Measurements from ENCODE around the gene ANKRD40CL.
A peak's percentile ranks its signal among the peaks of the same experiment; 100 is the strongest.

The ANKRD40CL gene

DNA sequence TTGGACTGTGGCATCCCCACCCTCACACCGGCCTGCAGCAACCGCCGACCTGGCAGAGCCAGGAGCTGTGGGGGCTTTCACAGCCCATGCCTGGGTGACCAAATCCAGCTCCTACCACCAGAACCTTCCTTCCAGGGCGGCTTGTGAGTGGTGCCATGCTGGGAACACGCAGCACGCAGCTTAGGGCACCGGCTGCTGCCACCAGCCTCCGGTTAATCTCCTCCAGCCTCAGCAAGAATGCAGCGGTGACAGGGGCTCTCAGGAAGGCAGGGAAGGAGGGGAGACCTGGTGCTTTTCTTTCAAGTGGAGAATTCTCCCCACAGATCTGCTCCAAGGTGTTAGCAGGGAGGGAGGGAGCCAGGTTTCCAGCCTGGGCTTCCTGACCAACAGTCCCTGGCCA is 32.3 kb upstream of the ANKRD40CL start:
- Mint-ChIP-seq H3K4me3 (no peak overlapping the region), H3K27me3 (no peaks in the 10 kb centered on the region), H3K27ac (no peak overlapping the region), H3K9me3 (no peaks in the 10 kb centered on the region), H3K4me1 (no peaks in the 10 kb centered on the region), H3K36me3 (ENCODE audit: low read depth) (no peaks in the 10 kb centered on the region)
- no peak for ATAC-seq
- no peak for DNase-seq

DNA sequence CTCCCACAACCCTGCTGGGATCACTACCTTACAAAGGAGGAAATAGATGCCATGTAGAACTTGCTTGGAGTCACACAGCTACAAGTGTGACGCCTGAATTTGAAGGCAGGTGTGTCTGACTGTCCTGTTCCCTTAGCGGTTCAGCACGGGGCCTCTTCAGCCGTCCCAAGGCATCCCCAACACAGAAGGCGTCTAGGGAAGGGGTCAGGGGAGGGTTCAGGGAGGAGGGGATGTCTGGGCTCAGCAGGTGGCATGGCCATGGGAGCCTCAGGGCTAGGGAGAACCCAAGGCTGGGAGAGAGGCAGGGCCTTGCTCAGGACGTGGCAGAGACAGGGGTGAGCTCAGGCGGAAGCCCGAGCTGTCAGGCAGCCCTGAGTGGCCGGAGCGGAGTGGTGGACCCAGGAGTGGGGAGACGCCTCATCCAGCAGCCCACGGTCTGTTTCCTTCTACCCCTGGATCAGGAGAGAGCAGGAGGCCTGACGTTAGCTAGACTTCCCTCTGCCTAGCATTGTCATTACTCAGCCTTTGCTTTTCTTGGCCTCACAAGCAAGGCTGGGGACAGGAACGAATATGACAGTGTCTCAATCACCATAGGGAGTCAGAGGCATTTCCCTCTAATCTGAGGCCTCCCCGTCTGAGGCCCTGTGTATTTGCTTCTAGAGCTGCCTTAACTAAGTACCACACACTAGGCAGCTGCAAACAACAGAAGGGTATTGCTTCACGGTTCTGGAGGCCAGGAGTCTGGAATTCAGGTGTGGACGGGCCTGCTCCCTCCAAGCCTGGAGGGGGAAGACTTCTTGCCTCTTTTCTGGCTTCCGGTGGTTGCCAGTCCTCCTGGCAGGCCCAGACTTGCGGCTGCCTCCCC is 31.3 kb upstream of the ANKRD40CL start:
- H3K27ac Mint-ChIP-seq, result no peak overlapping the region
- H3K4me1 Mint-ChIP-seq, result no peaks in the 10 kb centered on the region
- DNase-seq, result no peak
- H3K4me3 Mint-ChIP-seq, result no peak overlapping the region
- H3K36me3 Mint-ChIP-seq (ENCODE audit: low read depth), result no peaks in the 10 kb centered on the region
- no peaks in the 10 kb centered on the region for H3K27me3 Mint-ChIP-seq
- no peaks in the 10 kb centered on the region for H3K9me3 Mint-ChIP-seq
- ATAC-seq, result no peak

DNA sequence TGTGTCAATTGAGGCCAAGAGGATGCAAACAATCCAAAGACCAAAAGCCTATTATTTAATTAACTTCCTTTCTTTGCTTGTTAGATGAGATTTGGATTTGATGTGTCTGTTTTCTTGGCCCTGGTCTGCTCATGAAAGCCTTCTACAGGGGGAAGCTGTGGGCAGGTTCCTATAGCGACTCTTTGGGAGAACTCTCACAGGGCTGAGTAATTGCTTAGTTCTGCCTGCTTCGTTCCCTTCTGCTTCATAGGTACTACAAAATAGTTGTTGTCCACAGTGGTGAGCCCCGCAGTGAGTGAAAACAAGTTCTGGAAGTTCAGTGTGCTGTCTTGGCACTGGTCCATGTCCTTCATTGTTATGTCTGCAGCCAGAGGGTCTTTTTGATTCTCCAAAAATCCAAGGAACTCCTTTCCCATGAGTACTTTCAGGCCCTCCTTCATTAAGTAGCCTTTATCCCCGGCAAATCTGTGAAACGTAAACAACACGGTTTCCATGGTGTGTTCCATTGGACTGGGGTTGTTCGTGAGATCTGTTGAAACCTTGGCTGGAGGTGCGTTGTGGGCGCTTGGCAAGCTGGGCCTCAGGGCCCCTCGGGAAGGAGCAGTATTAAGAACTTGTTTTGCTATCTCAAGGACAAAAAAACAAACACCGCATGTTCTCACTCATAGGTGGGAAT is 30.0 kb upstream of the ANKRD40CL start:
- DNase-seq, result no peak
- Mint-ChIP-seq H3K4me1 (no peaks in the 10 kb centered on the region), H3K36me3 (ENCODE audit: low read depth) (no peaks in the 10 kb centered on the region), H3K27ac (no peak overlapping the region), H3K9me3 (no peaks in the 10 kb centered on the region), H3K4me3 (no peak overlapping the region), H3K27me3 (no peaks in the 10 kb centered on the region)
- ATAC-seq, result no peak

DNA sequence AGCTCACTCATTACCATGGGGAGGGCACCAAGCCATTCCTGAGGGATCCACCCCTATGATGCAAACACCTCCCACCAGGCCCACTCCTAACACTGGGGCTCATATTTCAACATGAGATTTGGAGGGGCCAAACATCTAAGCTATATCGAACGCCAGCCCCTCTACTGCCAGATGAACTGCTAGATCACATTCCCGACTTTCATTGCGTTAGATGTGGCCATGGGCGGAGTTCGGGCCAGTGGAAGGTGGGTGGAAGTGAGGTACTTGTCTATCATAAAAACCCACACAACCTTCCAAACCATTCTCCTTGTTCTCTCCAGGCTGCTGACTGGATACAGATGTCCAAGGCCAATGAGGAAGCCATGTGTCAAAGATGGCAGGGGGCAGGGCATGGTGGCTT is 27.0 kb upstream of the ANKRD40CL start:
- ATAC-seq (no peak), DNase-seq (no peak)
- Mint-ChIP-seq H3K9me3 (no peaks in the 10 kb centered on the region), H3K4me3 (no peak overlapping the region), H3K36me3 (ENCODE audit: low read depth) (no peaks in the 10 kb centered on the region), H3K27me3 (no peaks in the 10 kb centered on the region), H3K4me1 (no peaks in the 10 kb centered on the region), H3K27ac (no peak overlapping the region)

DNA sequence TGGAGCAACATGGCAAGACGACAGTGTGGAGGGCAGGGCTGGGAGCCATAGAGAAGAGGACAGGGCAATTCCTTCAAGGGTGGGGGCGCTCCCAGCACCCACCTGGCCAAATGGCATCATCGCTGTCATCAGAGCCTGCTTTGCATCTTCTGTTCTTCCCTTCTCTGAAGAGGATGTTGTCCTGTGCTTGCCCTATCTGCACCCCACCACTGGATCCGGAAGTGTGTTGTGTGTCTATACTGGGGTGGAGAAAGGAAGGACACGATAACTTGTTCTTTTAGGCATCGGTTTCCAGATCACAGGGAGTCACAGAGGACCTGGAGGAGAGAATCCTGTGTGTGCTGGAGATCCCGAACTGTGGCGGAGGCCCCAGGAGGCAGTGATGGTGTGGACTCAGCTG is 25.7 kb upstream of the ANKRD40CL start:
- ATAC-seq, result no peak
- H3K4me3 Mint-ChIP-seq, result no peak overlapping the region
- H3K36me3 Mint-ChIP-seq (ENCODE audit: low read depth), result no peaks in the 10 kb centered on the region
- no peaks in the 10 kb centered on the region for H3K9me3 Mint-ChIP-seq
- H3K27ac Mint-ChIP-seq, result no peak overlapping the region
- DNase-seq, result no peak
- no peaks in the 10 kb centered on the region for H3K27me3 Mint-ChIP-seq
- no peaks in the 10 kb centered on the region for H3K4me1 Mint-ChIP-seq

DNA sequence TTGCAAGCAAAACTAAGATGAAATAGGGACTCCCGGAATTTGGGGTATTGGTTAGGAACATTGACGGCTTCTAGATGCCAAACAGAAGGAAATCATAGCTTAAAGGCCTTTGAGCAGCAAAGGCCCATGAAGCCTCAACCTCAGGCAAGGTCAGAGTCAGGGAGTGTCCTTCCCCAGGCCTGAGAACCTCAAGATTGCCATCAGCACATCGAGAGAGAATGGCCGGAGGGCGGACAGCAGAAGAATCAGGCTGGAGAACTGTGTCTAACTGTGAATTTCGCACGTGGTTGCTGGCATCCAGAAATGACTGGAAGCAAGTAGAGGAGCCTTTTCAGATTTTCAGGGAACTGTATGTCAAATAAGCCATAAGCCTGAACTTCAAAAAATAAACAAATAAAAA is 24.8 kb upstream of the ANKRD40CL start:
- ATAC-seq (no peak), DNase-seq (no peak)
- Mint-ChIP-seq H3K4me1 (no peaks in the 10 kb centered on the region), H3K27me3 (no peaks in the 10 kb centered on the region), H3K36me3 (ENCODE audit: low read depth) (no peaks in the 10 kb centered on the region), H3K9me3 (no peaks in the 10 kb centered on the region), H3K27ac (no peak overlapping the region), H3K4me3 (no peak overlapping the region)

DNA sequence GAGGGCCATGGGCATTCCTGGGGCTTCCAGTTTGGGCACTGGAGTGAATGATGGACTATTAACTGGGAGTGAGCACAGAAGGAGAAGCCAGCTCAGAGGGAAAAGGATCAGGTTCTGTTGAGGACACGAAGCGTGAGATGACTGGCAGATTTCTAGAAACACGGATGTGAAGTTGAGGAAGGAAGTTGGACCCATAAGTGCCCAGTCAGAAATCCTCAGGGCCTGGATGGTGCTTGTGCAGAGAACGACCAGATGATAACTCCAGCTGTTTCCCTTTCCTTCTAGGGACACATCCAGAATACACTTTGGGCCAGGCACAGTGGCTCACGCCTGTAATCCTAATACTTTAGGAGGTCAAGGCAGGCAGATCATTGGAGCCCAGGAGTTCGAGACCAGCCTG is 23.3 kb upstream of the ANKRD40CL start:
- DNase-seq, result no peak
- Mint-ChIP-seq H3K27me3 (no peaks in the 10 kb centered on the region), H3K4me1 (no peaks in the 10 kb centered on the region), H3K27ac (no peak overlapping the region), H3K4me3 (no peak overlapping the region), H3K9me3 (no peaks in the 10 kb centered on the region), H3K36me3 (ENCODE audit: low read depth) (no peaks in the 10 kb centered on the region)
- ATAC-seq, result no peak

DNA sequence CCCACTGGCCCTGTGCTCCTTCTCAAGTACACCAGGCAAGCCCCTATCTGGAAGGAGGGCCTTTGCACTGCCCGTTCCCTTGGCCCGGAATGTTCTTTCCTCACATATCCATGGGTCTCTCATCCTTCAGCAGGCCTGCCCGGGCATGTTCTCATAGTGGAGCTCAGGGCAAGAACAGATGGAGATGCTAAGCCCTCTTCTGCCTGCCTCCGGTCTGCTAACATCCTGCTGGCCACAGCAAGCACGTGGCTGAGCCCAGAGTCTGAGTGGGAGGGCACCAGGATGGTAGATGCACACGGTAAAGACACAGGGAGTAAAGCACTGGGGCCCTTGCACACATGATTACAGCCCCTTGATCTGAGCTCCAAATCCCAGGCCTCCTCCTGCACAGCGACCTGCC is 19.8 kb upstream of the ANKRD40CL start:
- no peak for DNase-seq
- no peaks in the 10 kb centered on the region for H3K36me3 Mint-ChIP-seq (ENCODE audit: low read depth)
- peaks cover 5% of the 10 kb centered on the region for H3K4me1 Mint-ChIP-seq
- no peak overlapping the region for H3K27ac Mint-ChIP-seq
- no peak for ATAC-seq
- H3K4me3 Mint-ChIP-seq, result no peak overlapping the region
- no peaks in the 10 kb centered on the region for H3K9me3 Mint-ChIP-seq
- peaks cover 7% of the 10 kb centered on the region for H3K27me3 Mint-ChIP-seq

DNA sequence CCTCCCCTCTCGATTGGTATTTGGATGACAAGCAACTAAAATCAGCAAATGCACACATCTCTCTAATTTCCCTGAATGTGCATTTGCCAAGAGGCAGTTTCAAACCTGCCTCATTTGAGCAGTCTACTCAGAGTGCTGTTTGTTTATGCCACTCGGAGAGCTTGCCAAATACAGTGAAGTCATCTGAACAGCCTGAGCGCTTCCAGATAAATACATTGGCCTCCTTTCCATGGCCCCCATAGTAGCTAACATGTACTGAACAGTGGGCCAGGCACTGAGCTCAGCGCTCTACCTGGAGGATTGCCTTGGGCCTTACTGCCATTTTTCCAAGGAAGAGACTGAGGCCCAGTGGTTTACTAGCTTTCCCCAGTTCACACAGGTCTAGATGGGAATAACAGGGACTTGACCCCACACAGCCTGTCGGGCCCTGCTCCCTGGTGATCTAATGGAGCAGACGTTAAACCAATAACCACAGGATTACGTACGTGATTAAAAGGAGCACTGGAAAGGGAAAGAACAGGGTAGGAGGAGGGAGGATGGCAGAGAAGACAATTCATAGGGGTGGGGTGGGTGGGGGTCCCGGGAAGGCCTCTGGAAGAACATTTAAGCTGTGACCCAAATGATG is 18.7 kb upstream of the ANKRD40CL start:
- DNase-seq (no peak), ATAC-seq (no peak)
- Mint-ChIP-seq H3K36me3 (ENCODE audit: low read depth) (no peaks in the 10 kb centered on the region), H3K9me3 (no peaks in the 10 kb centered on the region), H3K27ac (no peak overlapping the region), H3K4me1 (peaks cover 9% of the 10 kb centered on the region), H3K27me3 (peaks cover 15% of the 10 kb centered on the region), H3K4me3 (no peak overlapping the region)

DNA sequence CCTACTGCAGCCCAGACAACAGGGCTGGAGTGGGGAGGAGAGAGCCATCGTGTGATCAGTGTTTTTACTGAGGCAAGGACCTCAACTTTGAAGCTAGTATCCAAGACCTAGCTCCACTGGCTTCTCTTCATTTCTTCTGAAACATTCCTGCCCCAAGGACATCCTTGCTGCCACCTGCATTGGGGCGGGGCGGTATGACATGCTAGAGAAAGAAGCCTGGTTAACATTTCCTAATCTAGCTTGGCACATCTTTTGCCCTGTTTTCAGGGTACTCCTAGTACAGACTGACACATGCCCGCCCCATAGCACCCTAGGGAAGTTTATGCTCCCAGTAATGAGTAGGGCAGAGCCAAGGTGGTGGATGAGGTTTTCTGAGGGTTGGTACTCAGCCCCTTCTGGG is 17.8 kb upstream of the ANKRD40CL start:
- H3K4me3 Mint-ChIP-seq, result no peak overlapping the region
- DNase-seq (no peak), ATAC-seq (no peak)
- no peak overlapping the region for H3K27ac Mint-ChIP-seq
- H3K9me3 Mint-ChIP-seq, result no peaks in the 10 kb centered on the region
- H3K4me1 Mint-ChIP-seq, result peaks cover 14% of the 10 kb centered on the region
- H3K27me3 Mint-ChIP-seq, result peaks cover 18% of the 10 kb centered on the region
- no peaks in the 10 kb centered on the region for H3K36me3 Mint-ChIP-seq (ENCODE audit: low read depth)

DNA sequence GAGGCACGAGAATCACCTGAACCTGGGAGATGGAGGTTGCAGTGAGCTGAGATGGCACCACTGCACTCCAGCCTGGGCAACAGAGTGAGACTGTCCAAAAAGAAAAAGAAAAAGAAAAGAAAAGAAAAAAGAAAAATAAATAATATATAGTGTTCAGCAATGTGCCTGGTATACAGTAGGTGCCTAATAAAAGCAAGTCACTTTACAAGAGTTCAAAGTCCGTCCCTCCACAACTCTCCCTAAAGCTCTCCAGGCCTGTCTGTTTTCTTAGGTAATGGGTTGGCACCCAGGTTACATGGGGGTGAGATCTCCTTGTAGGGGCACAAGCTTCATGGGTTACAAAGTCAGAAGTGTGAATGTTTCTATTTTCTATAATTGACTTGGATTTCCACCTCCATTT is 16.6 kb upstream of the ANKRD40CL start:
- DNase-seq (no peak), ATAC-seq (no peak)
- Mint-ChIP-seq H3K27ac (no peak overlapping the region), H3K4me3 (no peak overlapping the region), H3K4me1 (peaks cover 18% of the 10 kb centered on the region), H3K9me3 (no peaks in the 10 kb centered on the region), H3K27me3 (peaks cover 18% of the 10 kb centered on the region), H3K36me3 (ENCODE audit: low read depth) (no peaks in the 10 kb centered on the region)

DNA sequence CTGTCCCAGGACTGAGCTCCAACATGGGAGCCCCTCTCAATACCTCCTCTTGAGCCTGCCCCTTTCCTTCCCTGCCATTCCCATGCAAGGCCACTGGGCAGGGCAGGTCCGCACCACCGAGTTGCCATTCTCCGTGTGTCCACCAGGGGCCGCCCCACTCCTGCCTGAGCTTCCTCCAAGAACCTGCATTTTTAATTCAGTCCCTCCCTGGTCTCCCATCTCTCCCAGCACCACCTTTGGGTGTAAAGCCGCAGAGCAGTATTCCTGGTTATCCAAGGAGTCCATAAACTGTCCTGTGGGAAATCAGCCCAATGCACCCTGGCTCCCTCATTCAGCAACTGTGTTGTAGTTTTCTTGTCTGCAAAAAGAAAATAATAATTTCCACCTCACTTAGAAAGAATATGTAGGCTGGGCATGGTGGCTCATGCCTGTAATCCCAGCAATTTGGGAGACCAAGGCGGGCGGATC is 15.9 kb upstream of the ANKRD40CL start:
- ATAC-seq (peak; percentile 77), DNase-seq (peak; percentile 86)
- H3K27ac Mint-ChIP-seq, result peak overlapping the region; percentile 27
- H3K27me3 Mint-ChIP-seq, result peaks cover 18% of the 10 kb centered on the region
- peaks cover 18% of the 10 kb centered on the region for H3K4me1 Mint-ChIP-seq
- no peak overlapping the region for H3K4me3 Mint-ChIP-seq
- no peaks in the 10 kb centered on the region for H3K9me3 Mint-ChIP-seq
- no peaks in the 10 kb centered on the region for H3K36me3 Mint-ChIP-seq (ENCODE audit: low read depth)

DNA sequence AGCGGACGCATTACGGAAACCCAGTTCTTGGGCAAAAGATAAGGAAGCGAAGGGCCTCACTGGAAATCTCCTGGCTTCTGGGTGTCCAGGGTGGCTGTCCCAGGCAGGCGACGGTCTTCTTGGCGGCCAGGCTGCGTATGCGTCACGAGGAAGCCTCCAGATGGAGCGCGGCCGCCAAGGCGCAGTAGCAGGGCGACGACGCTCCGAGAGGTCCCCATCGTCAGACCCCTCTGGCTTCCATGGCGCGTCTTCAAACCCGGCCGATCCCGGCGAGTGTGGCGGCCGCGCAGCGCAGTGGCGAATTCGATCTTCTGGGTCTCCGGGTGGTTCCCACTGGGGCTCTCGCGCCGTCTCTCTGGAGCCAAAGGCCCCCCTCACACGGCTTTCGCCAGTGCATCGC is 13.8 kb upstream of the ANKRD40CL start:
- H3K4me1 Mint-ChIP-seq, result peaks cover 18% of the 10 kb centered on the region
- no peak overlapping the region for H3K27ac Mint-ChIP-seq
- H3K4me3 Mint-ChIP-seq, result peak overlapping the region; percentile 40
- ATAC-seq (no peak), DNase-seq (no peak)
- no peaks in the 10 kb centered on the region for H3K36me3 Mint-ChIP-seq (ENCODE audit: low read depth)
- no peaks in the 10 kb centered on the region for H3K9me3 Mint-ChIP-seq
- peaks cover 18% of the 10 kb centered on the region for H3K27me3 Mint-ChIP-seq

DNA sequence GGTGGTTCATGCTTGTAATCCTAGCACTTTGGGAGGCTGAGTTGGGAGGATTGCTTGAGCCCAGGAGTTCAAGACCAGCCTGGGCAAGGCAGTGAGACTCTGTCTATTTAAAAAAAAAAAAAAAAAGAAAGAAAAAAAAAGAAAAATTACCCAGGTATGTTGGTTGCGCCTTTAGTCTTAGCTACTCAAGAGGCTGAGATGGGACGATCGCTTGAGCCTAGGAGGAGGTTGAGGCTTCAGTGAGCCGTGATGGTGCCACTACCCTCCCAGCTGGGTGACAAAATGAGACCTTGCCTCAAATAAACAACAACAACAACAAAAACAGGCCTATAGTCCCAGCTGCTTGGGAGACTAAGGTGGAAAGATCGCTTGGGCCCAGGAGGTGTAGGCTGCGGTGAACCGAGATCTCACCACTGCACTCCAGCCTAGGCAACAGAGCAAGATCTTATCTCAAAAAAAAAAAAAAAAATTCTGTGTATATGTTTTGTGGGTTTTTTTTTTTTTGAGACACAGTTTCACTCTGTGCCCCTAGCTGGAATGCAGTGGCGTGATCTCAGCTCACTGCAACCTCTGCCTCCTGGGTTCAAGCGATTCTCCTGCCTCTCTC is 12.5 kb upstream of the ANKRD40CL start:
- Mint-ChIP-seq H3K4me1 (peaks cover 18% of the 10 kb centered on the region), H3K27me3 (peaks cover 16% of the 10 kb centered on the region), H3K9me3 (no peaks in the 10 kb centered on the region), H3K27ac (no peak overlapping the region), H3K4me3 (no peak overlapping the region), H3K36me3 (ENCODE audit: low read depth) (no peaks in the 10 kb centered on the region)
- ATAC-seq, result peak; percentile 65
- peak; percentile 18 for DNase-seq

DNA sequence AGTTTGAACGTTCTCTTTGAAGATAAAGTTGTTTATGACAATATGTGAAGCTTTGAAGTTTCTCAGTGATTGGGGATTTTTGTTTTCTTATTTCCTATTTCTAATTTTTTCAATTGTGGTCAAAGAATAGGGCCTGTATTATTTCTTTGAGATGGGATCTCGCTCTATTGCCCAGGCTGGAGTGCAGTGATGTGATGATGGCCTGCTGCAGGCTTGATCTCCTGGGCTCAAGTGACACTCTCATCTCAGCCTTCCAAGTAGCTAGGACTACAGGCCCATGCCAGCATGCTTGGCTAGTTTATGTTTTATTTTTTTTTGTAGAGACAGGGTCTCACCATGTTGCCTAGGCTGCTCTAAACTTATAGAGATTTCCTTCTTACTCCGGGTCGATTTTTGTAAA is 11.7 kb upstream of the ANKRD40CL start:
- ATAC-seq (no peak), DNase-seq (no peak)
- Mint-ChIP-seq H3K4me3 (no peak overlapping the region), H3K9me3 (no peaks in the 10 kb centered on the region), H3K27ac (no peak overlapping the region), H3K4me1 (peaks cover 18% of the 10 kb centered on the region), H3K27me3 (peaks cover 16% of the 10 kb centered on the region), H3K36me3 (ENCODE audit: low read depth) (no peaks in the 10 kb centered on the region)

Measured in activated naive CD8-positive, alpha-beta T cell treated with anti-CD3 and anti-CD28 coated beads, Interleukin-2, amount 50 U/mL, for 24 hours (primary cell).